ENCODE results near the gene CADM2. TPM values are rescaled to one million over a fixed set of nuclear protein-coding genes. Genes with fewer than 3 reads are reported as not detected.

The CADM2 gene
- total RNA-seq, 1 experiment from 2014 or later, result not detected

DNA sequence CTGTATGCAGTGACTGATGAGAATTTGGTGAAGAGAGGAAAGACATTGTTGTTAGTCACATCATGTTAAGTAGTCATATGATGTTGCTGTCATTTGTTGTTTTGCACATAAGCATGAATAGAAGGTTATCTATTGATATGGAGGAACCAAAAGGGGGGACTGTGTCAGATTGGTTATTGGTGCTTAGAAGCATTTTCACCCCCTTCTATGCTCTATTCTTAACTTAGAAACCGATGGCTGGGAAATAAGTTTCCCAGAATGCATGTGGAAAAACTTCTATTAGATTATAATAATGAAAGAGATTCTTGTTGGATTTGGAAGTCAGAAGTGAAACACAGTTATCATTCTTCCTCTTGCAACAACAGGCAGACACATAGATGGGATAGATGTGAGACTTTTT is 33.2 kb upstream of the CADM2 start:
- H4K20me1 ChIP-seq (ENCODE audit: insufficient read depth), result no peaks in the 10 kb centered on the region
- BruUV-seq (replicated peaks), result no TSS peak
- H3K79me2 ChIP-seq (ENCODE audit: insufficient read depth, low read length), result no peaks in the 10 kb centered on the region
- H3K9me2 ChIP-seq (ENCODE audit: insufficient read depth), result no peaks in the 10 kb centered on the region
- H3K4me1 ChIP-seq (ENCODE audit: control insufficient read depth in 1 of 2, insufficient read depth in 2 of 2, low read length in 2 of 2), result no peaks in the 10 kb centered on the region
- H3K27ac ChIP-seq (ENCODE audit: low read depth, low read length), result no peak overlapping the region
- no peaks in the 10 kb centered on the region for H3K36me3 ChIP-seq (ENCODE audit: control insufficient read depth in 1 of 2, insufficient read depth in 2 of 2, low read length in 2 of 2)
- DNase-seq (ENCODE audit: low read depth, low spot score), result no peak
- no peak for ATAC-seq
- no peaks in the 10 kb centered on the region for H3K27me3 ChIP-seq (ENCODE audit: insufficient read depth, low read length)
- H3K9ac ChIP-seq (ENCODE audit: low read length), result no peak overlapping the region
- H3K4me2 ChIP-seq (ENCODE audit: low read length), result no peak overlapping the region
- peaks cover 3 to 27% of the 10 kb centered on the region in 2 experiments; a peak in 1 of 4 replicates for H3K9me3 ChIP-seq (ENCODE audit: control insufficient read depth in 1 of 2, insufficient read depth in 1 of 2, low read depth in 1 of 2, low read length in 2 of 2)
- H2AFZ ChIP-seq (ENCODE audit: low read depth, low read length, poor library complexity, severe bottlenecking), result no peak overlapping the region
- intact Hi-C loops (cut with micrococcal nuclease), result no loop called here
- RAD21 ChIA-PET (ENCODE audit: low non-redundant PET in 1 of 2, low total read pairs in 2 of 2, uncharacterized antibody in 2 of 2, unreplicated experiment in 2 of 2), result no interaction called here
- POLR2A ChIA-PET, result no interaction called here
- H3K4me3 ChIP-seq (replicated peaks in 1 of 2; ENCODE audit: low read depth in 1 of 2, low read length in 2 of 2), result no peak overlapping the region
- CTCF ChIA-PET, result no interaction called here
- TF ChIP-seq SRF (IDR thresholded peaks at IDR 0.05; ENCODE audit: low read depth) (no peak), JUND (IDR thresholded peaks at IDR 0.05) (no peak), ZBTB33 (IDR thresholded peaks at IDR 0.05; ENCODE audit: extremely low read depth, insufficient replicate concordance, low read length) (no peak), POLR2AphosphoS5 (IDR thresholded peaks at IDR 0.05; ENCODE audit: low read depth, low read length) (no peak), POLR2A (IDR thresholded peaks at IDR 0.05; ENCODE audit: borderline replicate concordance, extremely low read depth, insufficient read depth, insufficient read length) (no peak), ZFX (IDR thresholded peaks at IDR 0.05) (no peak), CBX3 (IDR thresholded peaks at IDR 0.05; ENCODE audit: low read depth) (no peak), CEBPB (IDR thresholded peaks at IDR 0.05; ENCODE audit: low read depth) (no peak), RAD21 (IDR thresholded peaks at IDR 0.05; ENCODE audit: low read depth) (no peak), ELF1 (IDR thresholded peaks at IDR 0.05; ENCODE audit: borderline replicate concordance, low read depth) (no peak), EGR1 (IDR thresholded peaks at IDR 0.05; ENCODE audit: low read depth) (no peak), SIN3A (IDR thresholded peaks at IDR 0.05; ENCODE audit: low read depth) (no peak), EZH2 (IDR thresholded peaks at IDR 0.05) (no peak), SP1 (IDR thresholded peaks at IDR 0.05; ENCODE audit: low read depth) (no peak), TCF7L2 (IDR thresholded peaks at IDR 0.05; ENCODE audit: borderline replicate concordance, extremely low read depth, insufficient read depth, insufficient read length) (no peak), FOSL1 (IDR thresholded peaks at IDR 0.05; ENCODE audit: low read depth) (no peak), YY1 (IDR thresholded peaks at IDR 0.05; ENCODE audit: extremely low read depth, insufficient replicate concordance, low read depth, low read length) (no peak)
- TF ChIP-seq, protein P1, sequence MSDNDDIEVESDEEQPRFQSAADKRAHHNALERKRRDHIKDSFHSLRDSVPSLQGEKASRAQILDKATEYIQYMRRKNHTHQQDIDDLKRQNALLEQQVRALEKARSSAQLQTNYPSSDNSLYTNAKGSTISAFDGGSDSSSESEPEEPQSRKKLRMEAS (IDR thresholded peaks at IDR 0.05), result no peak
